ENCODE data around the gene ADARB2. TPM values are rescaled to one million over a fixed set of nuclear protein-coding genes. Genes with fewer than 3 reads are reported as not detected.

Gene ADARB2
- total and polyA plus RNA-seq, 2 donors (not counting 1 experiment from before 2014, with no cell fraction given), result not detected

- no peak overlapping the region for H3K27ac ChIP-seq (ENCODE audit: insufficient read depth, low read length)
- TF ChIP-seq EZH2 (IDR thresholded peaks at IDR 0.05; ENCODE audit: low read length, missing control alignments) (no peak), CTCF (conservative IDR thresholded peaks at IDR 0.05 in 1 of 2, IDR thresholded peaks at IDR 0.05 in 1 of 2; ENCODE audit: low read depth in 1 of 2, low read length in 2 of 2) (no peak)
- no peak overlapping the region for H3K9ac ChIP-seq (ENCODE audit: insufficient read depth, low read length)
- H3K36me3 ChIP-seq (ENCODE audit: control insufficient read depth, insufficient read depth, low read length), result no peaks in the 10 kb centered on the region
- no peaks in the 10 kb centered on the region for H3K4me1 ChIP-seq (ENCODE audit: control insufficient read depth, extremely low read depth, insufficient read depth, low read length)
- H3K27me3 ChIP-seq (ENCODE audit: control insufficient read depth, insufficient read depth, low read length), result no peaks in the 10 kb centered on the region
- H3K4me3 ChIP-seq (replicated peaks in 1 of 4; ENCODE audit: control extremely low read depth in 1 of 4, insufficient read depth in 1 of 4, low read depth in 3 of 4, low read length in 4 of 4), result no peak overlapping the region
- no peaks in the 10 kb centered on the region for H3K79me2 ChIP-seq (ENCODE audit: control insufficient read depth, insufficient read depth, low read length)
- H3K4me2 ChIP-seq (ENCODE audit: extremely low read depth, insufficient read depth, low read length), result no peak overlapping the region
- H3K9me3 ChIP-seq (ENCODE audit: control insufficient read depth, insufficient read depth, low read depth, low read length), result no peaks in the 10 kb centered on the region
- no peak for DNase-seq (ENCODE audit: low read depth in 2 of 2)
- no peak overlapping the region for H2AFZ ChIP-seq (ENCODE audit: low read length)
- no peaks in the 10 kb centered on the region for H4K20me1 ChIP-seq (ENCODE audit: control insufficient read depth, extremely low read depth, insufficient read depth, low read length)
Observed at GRCh38 chr10:1200866-1201807, 536.2 kb downstream of the ADARB2 start.

- H3K9me3 ChIP-seq (ENCODE audit: control insufficient read depth, insufficient read depth, low read depth, low read length), result no peaks in the 10 kb centered on the region
- TF ChIP-seq CTCF (conservative IDR thresholded peaks at IDR 0.05 in 1 of 2, IDR thresholded peaks at IDR 0.05 in 1 of 2; ENCODE audit: low read depth in 1 of 2, low read length in 2 of 2) (no peak), EZH2 (IDR thresholded peaks at IDR 0.05; ENCODE audit: low read length, missing control alignments) (no peak)
- H3K4me3 ChIP-seq (replicated peaks in 1 of 4; ENCODE audit: control extremely low read depth in 1 of 4, insufficient read depth in 1 of 4, low read depth in 3 of 4, low read length in 4 of 4), result no peak overlapping the region
- no peak overlapping the region for H3K27ac ChIP-seq (ENCODE audit: insufficient read depth, low read length)
- H4K20me1 ChIP-seq (ENCODE audit: control insufficient read depth, extremely low read depth, insufficient read depth, low read length), result no peaks in the 10 kb centered on the region
- H3K9ac ChIP-seq (ENCODE audit: insufficient read depth, low read length), result no peak overlapping the region
- no peak for DNase-seq (ENCODE audit: low read depth in 2 of 2)
- no peaks in the 10 kb centered on the region for H3K4me1 ChIP-seq (ENCODE audit: control insufficient read depth, extremely low read depth, insufficient read depth, low read length)
- H3K4me2 ChIP-seq (ENCODE audit: extremely low read depth, insufficient read depth, low read length), result no peak overlapping the region
- H3K36me3 ChIP-seq (ENCODE audit: control insufficient read depth, insufficient read depth, low read length), result no peaks in the 10 kb centered on the region
- no peaks in the 10 kb centered on the region for H3K79me2 ChIP-seq (ENCODE audit: control insufficient read depth, insufficient read depth, low read length)
- H3K27me3 ChIP-seq (ENCODE audit: control insufficient read depth, insufficient read depth, low read length), result no peaks in the 10 kb centered on the region
- H2AFZ ChIP-seq (ENCODE audit: low read length), result no peak overlapping the region
Observed at GRCh38 chr10:1199897-1200721, 537.2 kb downstream of the ADARB2 start.

- Histone ChIP-seq H3K27me3 (ENCODE audit: control insufficient read depth, insufficient read depth, low read length) (no peaks in the 10 kb centered on the region), H3K36me3 (ENCODE audit: control insufficient read depth, insufficient read depth, low read length) (no peaks in the 10 kb centered on the region), H3K4me3 (replicated peaks in 1 of 4; ENCODE audit: control extremely low read depth in 1 of 4, insufficient read depth in 1 of 4, low read depth in 3 of 4, low read length in 4 of 4) (no peak overlapping the region), H3K4me1 (ENCODE audit: control insufficient read depth, extremely low read depth, insufficient read depth, low read length) (no peaks in the 10 kb centered on the region), H3K27ac (ENCODE audit: insufficient read depth, low read length) (no peak overlapping the region), H3K9ac (ENCODE audit: insufficient read depth, low read length) (no peak overlapping the region), H3K9me3 (ENCODE audit: control insufficient read depth, insufficient read depth, low read depth, low read length) (no peaks in the 10 kb centered on the region), H3K4me2 (ENCODE audit: extremely low read depth, insufficient read depth, low read length) (no peak overlapping the region), H2AFZ (ENCODE audit: low read length) (no peak overlapping the region), H3K79me2 (ENCODE audit: control insufficient read depth, insufficient read depth, low read length) (no peaks in the 10 kb centered on the region), H4K20me1 (ENCODE audit: control insufficient read depth, extremely low read depth, insufficient read depth, low read length) (no peaks in the 10 kb centered on the region)
- DNase-seq (ENCODE audit: low read depth in 2 of 2), result no peak
- TF ChIP-seq CTCF (conservative IDR thresholded peaks at IDR 0.05 in 1 of 2, IDR thresholded peaks at IDR 0.05 in 1 of 2; ENCODE audit: low read depth in 1 of 2, low read length in 2 of 2) (no peak), EZH2 (IDR thresholded peaks at IDR 0.05; ENCODE audit: low read length, missing control alignments) (no peak)
Observed at GRCh38 chr10:1199345-1199673, 538.0 kb downstream of the ADARB2 start.
